Measurements from ENCODE around the gene RNF208.

DNA sequence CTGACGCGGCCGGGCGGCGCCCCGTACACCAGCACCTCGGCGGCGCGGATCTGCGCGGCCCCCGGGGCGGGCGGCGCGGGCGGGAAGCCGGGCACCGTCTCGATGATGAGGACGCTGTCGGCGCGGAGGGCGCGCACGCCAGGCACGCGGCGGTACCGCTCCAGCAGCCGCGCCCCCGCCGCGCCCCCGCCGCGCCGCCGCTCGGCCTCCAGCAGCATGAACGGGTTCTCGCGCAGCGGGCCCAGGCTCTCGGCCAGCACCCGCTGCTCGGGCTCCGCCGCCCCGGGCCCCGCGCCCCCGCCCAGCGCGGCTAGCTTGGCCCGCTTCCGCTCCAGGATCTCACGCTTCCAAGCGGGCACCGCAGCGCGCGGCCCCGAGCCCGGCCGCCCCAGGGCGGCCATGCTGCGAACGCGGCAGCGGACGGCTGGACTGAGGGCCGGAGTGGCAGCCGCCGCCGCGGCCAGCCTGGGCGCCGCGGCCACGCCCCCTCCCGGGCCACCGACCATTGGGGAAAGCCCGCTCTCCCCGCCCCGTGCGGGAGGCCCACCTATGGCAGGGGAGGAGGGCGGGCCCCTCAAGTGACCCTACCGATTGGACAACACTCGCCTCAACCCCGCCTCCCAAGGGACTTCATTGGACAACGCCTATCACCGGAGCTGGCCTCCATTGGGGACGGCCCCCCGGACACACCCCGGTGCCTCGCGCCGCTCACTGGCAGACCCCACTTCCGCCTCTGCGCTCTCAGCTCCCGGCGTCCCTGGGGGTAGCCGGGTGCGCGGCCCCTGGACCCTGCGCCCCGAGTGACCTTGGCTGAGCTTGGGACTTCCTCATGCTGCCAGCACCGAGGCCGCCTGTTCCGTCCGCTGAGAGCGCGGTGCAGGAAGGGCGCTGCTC, 21.5 kb downstream of the RNF208 start, which contains the start of gene TPRN:
- TF ChIP-seq SUZ12 (IDR thresholded peaks at IDR 0.05; ENCODE audit: extremely low read depth, insufficient read depth, insufficient read length) (no peak), ZNF274 (IDR thresholded peaks at IDR 0.05; ENCODE audit: low read depth, low read length) (no peak), YY1 (IDR thresholded peaks at IDR 0.05; ENCODE audit: insufficient read depth, insufficient read length) (no peak)

Measured in NT2/D1 (cell line).